HepG2 (cell line): ENCODE data around the gene MIDN. TPM values are rescaled to one million over a fixed set of nuclear protein-coding genes. Genes with fewer than 3 reads are reported as not detected.
A peak's percentile ranks its signal among the peaks of the same experiment; 100 is the strongest.

ENCODE experiments used
- CBX2 ChIP-seq, 2 experiments: fragments of 200-600 bp in 1 of 2; sonication (generic); formaldehyde crosslinking in 1 of 2; IDR thresholded peaks; 2 replicates each; pipeline versions ENCODE4 v1.7.0 to v1.8.1; 2018 to 2022; ENCODE audit warnings: low read depth in 2 of 2, low read length in 1 of 2, mild to moderate bottlenecking in 1 of 2, missing genetic modification reagents in 1 of 2
- HHEX ChIP-seq: IDR thresholded peaks from 2 replicates; pipeline ENCODE4 v1.6.1; 2016; ENCODE audit warnings: control low read depth
- HNF4A ChIP-seq: sonication (generic); formaldehyde crosslinking; IDR thresholded peaks from 2 replicates; pipeline ENCODE4 v1.4.0; 2020; ENCODE audit warnings: missing genetic modification reagents
- MBD4 ChIP-seq: IDR thresholded peaks from 2 replicates; pipeline ENCODE4 v1.6.1; 2012; ENCODE audit warnings: low read length, inconsistent platforms, borderline replicate concordance
- NFYB ChIP-seq: sonication (generic); formaldehyde crosslinking; IDR thresholded peaks from 2 replicates; pipeline ENCODE4 v1.4.0; 2020; ENCODE audit warnings: missing genetic modification reagents
- NR2F6 ChIP-seq, 2 experiments: IDR thresholded peaks; 2 replicates each; pipeline ENCODE4 v1.6.1; 2016; ENCODE audit warnings: antibody characterized with exemption in 1 of 2, mild to moderate bottlenecking in 1 of 2
- PHF8 ChIP-seq: sonication (generic); formaldehyde crosslinking; IDR thresholded peaks from 2 replicates; pipeline ENCODE4 v1.5.0; 2020; ENCODE audit warnings: missing genetic modification reagents
- SOX6 ChIP-seq, 2 experiments: fragments of 450-650 bp in 1 of 2; sonication (generic) in 1 of 2; formaldehyde crosslinking in 1 of 2; IDR thresholded peaks; 2 replicates each; pipeline versions ENCODE4 v1.4.0 to v1.6.1; 2017 to 2020; ENCODE audit warnings: antibody characterized with exemption in 1 of 2, mild to moderate bottlenecking in 1 of 2, missing genetic modification reagents in 1 of 2
- SP4 ChIP-seq: sonication (generic); formaldehyde crosslinking; IDR thresholded peaks from 2 replicates; pipeline ENCODE4 v1.8.1; 2023; ENCODE audit warnings: mild to moderate bottlenecking, missing genetic modification reagents
- ZBTB38 ChIP-seq: sonication (generic); formaldehyde crosslinking; IDR thresholded peaks from 2 replicates; pipeline ENCODE4 v1.5.1; 2020; ENCODE audit warnings: mild to moderate bottlenecking, missing genetic modification reagents
- ZFAT ChIP-seq: sonication (generic); formaldehyde crosslinking; conservative IDR thresholded peaks from 2 replicates; pipeline ENCODE4 v1.8.1; 2023; ENCODE audit warnings: missing genetic modification reagents, inconsistent platforms
- ZFP41 ChIP-seq: sonication (generic); formaldehyde crosslinking; IDR thresholded peaks from 2 replicates; pipeline ENCODE4 v1.4.0; 2020; ENCODE audit warnings: mild to moderate bottlenecking, missing genetic modification reagents, borderline replicate concordance
- ZFYVE20 ChIP-seq: sonication (generic); formaldehyde crosslinking; IDR thresholded peaks from 2 replicates; pipeline ENCODE4 v1.8.0; 2023; ENCODE audit warnings: low read depth, mild to moderate bottlenecking, moderate library complexity, missing genetic modification reagents, borderline replicate concordance
- ZNF382 ChIP-seq: sonication (generic); formaldehyde crosslinking; IDR thresholded peaks from 2 replicates; pipeline ENCODE4 v1.5.0; 2020; ENCODE audit warnings: missing genetic modification reagents, mild to moderate bottlenecking, borderline replicate concordance
- ZNF629 ChIP-seq: sonication (generic); formaldehyde crosslinking; conservative IDR thresholded peaks from 2 replicates; pipeline ENCODE4 v1.5.0; 2020; ENCODE audit warnings: missing genetic modification reagents
- ZNF644 ChIP-seq: IDR thresholded peaks from 2 replicates; pipeline ENCODE4 v1.6.1; 2016; ENCODE audit warnings: low read depth
- polyA plus RNA-seq, 8 experiments: library from polyadenylated mRNA; depleted of rRNA in 3 of 8; stranded (reverse) in 7 of 8; unstranded in 1 of 8; fragments of >200 nt; fragmentation: Illumina TruSeq in 4 of 8; extraction: Trizol in 4 of 8; gene quantifications; 2 replicates each; pipeline versions ENCODE4 v1.2.1 to v1.2.3, GENCODE V29; 2011 to 2016; ENCODE audit warnings: low read depth in 4 of 8, missing spikeins in 1 of 8, mixed read lengths in 1 of 8; ENCODE audit not compliant: insufficient read depth in 1 of 8
- total RNA-seq, 5 experiments: library from RNA; depleted of rRNA; stranded (reverse); fragments of >200 nt; fragmentation: Illumina TruSeq; extraction: Trizol; gene quantifications; 2 replicates each; pipeline ENCODE4 v1.2.3, GENCODE V29; 2016; ENCODE audit warnings: low read depth in 1 of 5
- TF ChIP-seq, protein P1 (sequence below): sonication (generic); formaldehyde crosslinking; IDR thresholded peaks from 2 replicates; pipeline ENCODE4 v1.4.0; 2020; ENCODE audit warnings: mild to moderate bottlenecking, missing genetic modification reagents, borderline replicate concordance
- TF ChIP-seq, protein P2 (sequence below): sonication (generic); formaldehyde crosslinking; IDR thresholded peaks from 2 replicates; pipeline ENCODE4 v1.5.0; 2020; ENCODE audit warnings: mild to moderate bottlenecking, low read depth, missing genetic modification reagents, borderline replicate concordance
- TF ChIP-seq, protein P3 (sequence below): sonication (generic); formaldehyde crosslinking; IDR thresholded peaks from 2 replicates; pipeline ENCODE4 v1.5.0; 2020; ENCODE audit warnings: mild to moderate bottlenecking, missing genetic modification reagents, borderline replicate concordance
- TF ChIP-seq, protein P4 (sequence below): sonication (generic); formaldehyde crosslinking; IDR thresholded peaks from 2 replicates; pipeline ENCODE4 v1.4.0; 2020; ENCODE audit warnings: missing genetic modification reagents, mild to moderate bottlenecking, borderline replicate concordance

The MIDN gene
- total and polyA plus RNA-seq, 2 of the 13 experiments (the other 11 are each of a cell fraction or from before 2014, with no cell fraction given): 8.4 to 18.0 TPM

- TF ChIP-seq, protein P1, sequence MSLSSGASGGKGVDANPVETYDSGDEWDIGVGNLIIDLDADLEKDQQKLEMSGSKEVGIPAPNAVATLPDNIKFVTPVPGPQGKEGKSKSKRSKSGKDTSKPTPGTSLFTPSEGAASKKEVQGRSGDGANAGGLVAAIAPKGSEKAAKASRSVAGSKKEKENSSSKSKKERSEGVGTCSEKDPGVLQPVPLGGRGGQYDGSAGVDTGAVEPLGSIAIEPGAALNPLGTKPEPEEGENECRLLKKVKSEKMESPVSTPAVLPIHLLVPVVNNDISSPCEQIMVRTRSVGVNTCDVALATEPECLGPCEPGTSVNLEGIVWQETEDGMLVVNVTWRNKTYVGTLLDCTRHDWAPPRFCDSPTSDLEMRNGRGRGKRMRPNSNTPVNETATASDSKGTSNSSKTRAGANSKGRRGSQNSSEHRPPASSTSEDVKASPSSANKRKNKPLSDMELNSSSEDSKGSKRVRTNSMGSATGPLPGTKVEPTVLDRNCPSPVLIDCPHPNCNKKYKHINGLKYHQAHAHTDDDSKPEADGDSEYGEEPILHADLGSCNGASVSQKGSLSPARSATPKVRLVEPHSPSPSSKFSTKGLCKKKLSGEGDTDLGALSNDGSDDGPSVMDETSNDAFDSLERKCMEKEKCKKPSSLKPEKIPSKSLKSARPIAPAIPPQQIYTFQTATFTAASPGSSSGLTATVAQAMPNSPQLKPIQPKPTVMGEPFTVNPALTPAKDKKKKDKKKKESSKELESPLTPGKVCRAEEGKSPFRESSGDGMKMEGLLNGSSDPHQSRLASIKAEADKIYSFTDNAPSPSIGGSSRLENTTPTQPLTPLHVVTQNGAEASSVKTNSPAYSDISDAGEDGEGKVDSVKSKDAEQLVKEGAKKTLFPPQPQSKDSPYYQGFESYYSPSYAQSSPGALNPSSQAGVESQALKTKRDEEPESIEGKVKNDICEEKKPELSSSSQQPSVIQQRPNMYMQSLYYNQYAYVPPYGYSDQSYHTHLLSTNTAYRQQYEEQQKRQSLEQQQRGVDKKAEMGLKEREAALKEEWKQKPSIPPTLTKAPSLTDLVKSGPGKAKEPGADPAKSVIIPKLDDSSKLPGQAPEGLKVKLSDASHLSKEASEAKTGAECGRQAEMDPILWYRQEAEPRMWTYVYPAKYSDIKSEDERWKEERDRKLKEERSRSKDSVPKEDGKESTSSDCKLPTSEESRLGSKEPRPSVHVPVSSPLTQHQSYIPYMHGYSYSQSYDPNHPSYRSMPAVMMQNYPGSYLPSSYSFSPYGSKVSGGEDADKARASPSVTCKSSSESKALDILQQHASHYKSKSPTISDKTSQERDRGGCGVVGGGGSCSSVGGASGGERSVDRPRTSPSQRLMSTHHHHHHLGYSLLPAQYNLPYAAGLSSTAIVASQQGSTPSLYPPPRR (CRISPR knock-in tag): no peak; the same call in 1 of the 2 replicates
- TF ChIP-seq, protein P2, sequence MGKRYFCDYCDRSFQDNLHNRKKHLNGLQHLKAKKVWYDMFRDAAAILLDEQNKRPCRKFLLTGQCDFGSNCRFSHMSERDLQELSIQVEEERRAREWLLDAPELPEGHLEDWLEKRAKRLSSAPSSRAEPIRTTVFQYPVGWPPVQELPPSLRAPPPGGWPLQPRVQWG: no peak
- TF ChIP-seq NFYB (CRISPR knock-in tag) (peak; percentile 94), ZNF629 (no peak), ZBTB38 (peak; percentile 75), SP4 (CRISPR knock-in tag) (peak; percentile 85), PHF8 (peak; percentile 28; the same call in 1 of the 2 replicates), ZFP41 (CRISPR knock-in tag) (no peak; the same call in 1 of the 2 replicates), ZFAT (CRISPR knock-in tag) (no peak), HHEX (CRISPR knock-in tag) (no peak), HNF4A (CRISPR knock-in tag) (no peak), ZNF382 (CRISPR knock-in tag) (no peak), ZFYVE20 (CRISPR knock-in tag) (no peak), SOX6 (IDR thresholded peaks at IDR 0.05) (no peak), SOX6 (CRISPR knock-in tag; IDR thresholded peaks at IDR 0.05) (peak; percentile 28; the same call in 1 of the 2 replicates), MBD4 (no peak), NR2F6 (IDR thresholded peaks at IDR 0.05) (no peak), NR2F6 (CRISPR knock-in tag; IDR thresholded peaks at IDR 0.05) (0 out of 2 replicates have a peak, but pooled peaks have one; percentile 3), ZNF644 (CRISPR knock-in tag) (no peak), CBX2 (IDR thresholded peaks at IDR 0.05; ENCODE audit: low read depth, low read length) (no peak), CBX2 (CRISPR knock-in tag; IDR thresholded peaks at IDR 0.05; ENCODE audit: low read depth) (no peak)
- TF ChIP-seq, protein P3, sequence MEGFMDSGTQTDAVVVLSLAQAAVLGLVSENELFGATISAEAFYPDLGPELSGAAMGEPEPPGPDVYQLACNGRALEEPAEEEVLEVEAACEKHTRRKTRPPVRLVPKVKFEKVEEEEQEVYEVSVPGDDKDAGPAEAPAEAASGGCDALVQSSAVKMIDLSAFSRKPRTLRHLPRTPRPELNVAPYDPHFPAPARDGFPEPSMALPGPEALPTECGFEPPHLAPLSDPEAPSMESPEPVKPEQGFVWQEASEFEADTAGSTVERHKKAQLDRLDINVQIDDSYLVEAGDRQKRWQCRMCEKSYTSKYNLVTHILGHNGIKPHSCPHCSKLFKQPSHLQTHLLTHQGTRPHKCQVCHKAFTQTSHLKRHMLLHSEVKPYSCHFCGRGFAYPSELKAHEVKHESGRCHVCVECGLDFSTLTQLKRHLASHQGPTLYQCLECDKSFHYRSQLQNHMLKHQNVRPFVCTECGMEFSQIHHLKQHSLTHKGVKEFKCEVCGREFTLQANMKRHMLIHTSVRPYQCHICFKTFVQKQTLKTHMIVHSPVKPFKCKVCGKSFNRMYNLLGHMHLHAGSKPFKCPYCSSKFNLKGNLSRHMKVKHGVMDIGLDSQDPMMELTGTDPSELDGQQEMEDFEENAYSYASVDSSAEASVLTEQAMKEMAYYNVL (CRISPR knock-in tag): no peak
- TF ChIP-seq, protein P4, sequence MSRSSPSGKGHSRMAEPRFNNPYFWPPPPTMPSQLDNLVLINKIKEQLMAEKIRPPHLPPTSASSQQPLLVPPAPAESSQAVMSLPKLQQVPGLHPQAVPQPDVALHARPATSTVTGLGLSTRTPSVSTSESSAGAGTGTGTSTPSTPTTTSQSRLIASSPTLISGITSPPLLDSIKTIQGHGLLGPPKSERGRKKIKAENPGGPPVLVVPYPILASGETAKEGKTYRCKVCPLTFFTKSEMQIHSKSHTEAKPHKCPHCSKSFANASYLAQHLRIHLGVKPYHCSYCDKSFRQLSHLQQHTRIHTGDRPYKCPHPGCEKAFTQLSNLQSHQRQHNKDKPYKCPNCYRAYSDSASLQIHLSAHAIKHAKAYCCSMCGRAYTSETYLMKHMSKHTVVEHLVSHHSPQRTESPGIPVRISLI (CRISPR knock-in tag): no peak
Observed at GRCh38 chr19:1260749-1261537, 12.6 kb downstream of the MIDN start (continued).
